KMS-11 (cell line): ENCODE data around the gene VLDLR.

Experiments
- H2AFZ ChIP-seq: fragments of 200-600 bp; sonication (generic); 2 replicates; pipeline ENCODE4 v1.6.1; 2016; ENCODE audit warnings: antibody characterized with exemption, mixed run types, low read depth
- H3K27ac ChIP-seq: fragments of 200-600 bp; sonication (generic); 2 replicates; pipeline ENCODE4 v1.6.1; 2016; ENCODE audit warnings: mild to moderate bottlenecking, mixed run types
- H3K27me3 ChIP-seq: fragments of 200-600 bp; sonication (generic); 2 replicates; pipeline ENCODE4 v1.6.1; 2017; ENCODE audit warnings: mild to moderate bottlenecking, low read depth, mixed run types, moderate library complexity; ENCODE audit not compliant: insufficient read depth
- H3K36me3 ChIP-seq: fragments of 200-600 bp; sonication (generic); 2 replicates; pipeline ENCODE4 v1.6.1; 2017; ENCODE audit warnings: mild to moderate bottlenecking, mixed run types; ENCODE audit not compliant: insufficient read depth
- H3K4me1 ChIP-seq: fragments of 200-600 bp; sonication (generic); 2 replicates; pipeline ENCODE4 v1.6.1; 2016; ENCODE audit warnings: mild to moderate bottlenecking, low read depth, mixed run types; ENCODE audit not compliant: poor library complexity, severe bottlenecking
- H3K4me2 ChIP-seq: fragments of 200-600 bp; sonication (generic); 2 replicates; pipeline ENCODE4 v1.7.0; 2016; ENCODE audit warnings: mild to moderate bottlenecking, mixed run types
- H3K4me3 ChIP-seq: fragments of 200-600 bp; sonication (generic); IDR thresholded peaks from 2 replicates; pipeline ENCODE4 v1.6.1; 2017; ENCODE audit warnings: low read depth, low read length, mixed read lengths; ENCODE audit not compliant: insufficient read depth
- H3K79me2 ChIP-seq: fragments of 200-600 bp; sonication (generic); 2 replicates; pipeline ENCODE4 v1.6.1; 2016; ENCODE audit warnings: low read depth, mixed run types; ENCODE audit not compliant: insufficient read depth
- H3K9ac ChIP-seq: fragments of 200-600 bp; sonication (generic); 2 replicates; pipeline ENCODE4 v1.6.1; 2016; ENCODE audit warnings: mild to moderate bottlenecking, mixed run types
- H4K20me1 ChIP-seq: fragments of 200-600 bp; sonication (generic); 2 replicates; pipeline ENCODE4 v1.6.1; 2016; ENCODE audit warnings: mild to moderate bottlenecking, mixed run types; ENCODE audit not compliant: insufficient read depth
- TF ChIP-seq, protein P1 (sequence below): fragments of 200-600 bp; sonication (generic); conservative IDR thresholded peaks from 2 replicates; pipeline ENCODE4 v1.6.1; 2017; ENCODE audit warnings: low read depth, mild to moderate bottlenecking, antibody characterized with exemption, low read length, moderate library complexity, mixed read lengths

The VLDLR gene

GRCh38 chr9:2623288-2624050 is 1.9 kb downstream of the VLDLR start:
- H3K27ac ChIP-seq: no peak overlapping the region
- H3K9ac ChIP-seq: no peak overlapping the region
- no peaks in the 10 kb centered on the region for H3K36me3 ChIP-seq
- H3K27me3 ChIP-seq: no peaks in the 10 kb centered on the region
- no peak overlapping the region for H3K4me2 ChIP-seq
- H3K79me2 ChIP-seq: no peaks in the 10 kb centered on the region
- H3K4me1 ChIP-seq: no peaks in the 10 kb centered on the region
- H3K4me3 ChIP-seq: no peak overlapping the region
- H4K20me1 ChIP-seq: no peaks in the 10 kb centered on the region
- TF ChIP-seq, protein P1, sequence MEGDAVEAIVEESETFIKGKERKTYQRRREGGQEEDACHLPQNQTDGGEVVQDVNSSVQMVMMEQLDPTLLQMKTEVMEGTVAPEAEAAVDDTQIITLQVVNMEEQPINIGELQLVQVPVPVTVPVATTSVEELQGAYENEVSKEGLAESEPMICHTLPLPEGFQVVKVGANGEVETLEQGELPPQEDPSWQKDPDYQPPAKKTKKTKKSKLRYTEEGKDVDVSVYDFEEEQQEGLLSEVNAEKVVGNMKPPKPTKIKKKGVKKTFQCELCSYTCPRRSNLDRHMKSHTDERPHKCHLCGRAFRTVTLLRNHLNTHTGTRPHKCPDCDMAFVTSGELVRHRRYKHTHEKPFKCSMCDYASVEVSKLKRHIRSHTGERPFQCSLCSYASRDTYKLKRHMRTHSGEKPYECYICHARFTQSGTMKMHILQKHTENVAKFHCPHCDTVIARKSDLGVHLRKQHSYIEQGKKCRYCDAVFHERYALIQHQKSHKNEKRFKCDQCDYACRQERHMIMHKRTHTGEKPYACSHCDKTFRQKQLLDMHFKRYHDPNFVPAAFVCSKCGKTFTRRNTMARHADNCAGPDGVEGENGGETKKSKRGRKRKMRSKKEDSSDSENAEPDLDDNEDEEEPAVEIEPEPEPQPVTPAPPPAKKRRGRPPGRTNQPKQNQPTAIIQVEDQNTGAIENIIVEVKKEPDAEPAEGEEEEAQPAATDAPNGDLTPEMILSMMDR: no peak
- H2AFZ ChIP-seq: no peak overlapping the region

- no peak overlapping the region for H3K4me2 ChIP-seq
- H4K20me1 ChIP-seq: no peaks in the 10 kb centered on the region
- no peak overlapping the region for H3K27ac ChIP-seq
- H3K4me3 ChIP-seq: no peak overlapping the region
- no peaks in the 10 kb centered on the region for H3K79me2 ChIP-seq
- H3K4me1 ChIP-seq: no peaks in the 10 kb centered on the region
- H2AFZ ChIP-seq: no peak overlapping the region
- TF ChIP-seq, protein P1: no peak
- H3K36me3 ChIP-seq: no peaks in the 10 kb centered on the region
- H3K9ac ChIP-seq: no peak overlapping the region
- no peaks in the 10 kb centered on the region for H3K27me3 ChIP-seq
Observed at GRCh38 chr9:2624051-2624682, 2.6 kb downstream of the VLDLR start.

DNA sequence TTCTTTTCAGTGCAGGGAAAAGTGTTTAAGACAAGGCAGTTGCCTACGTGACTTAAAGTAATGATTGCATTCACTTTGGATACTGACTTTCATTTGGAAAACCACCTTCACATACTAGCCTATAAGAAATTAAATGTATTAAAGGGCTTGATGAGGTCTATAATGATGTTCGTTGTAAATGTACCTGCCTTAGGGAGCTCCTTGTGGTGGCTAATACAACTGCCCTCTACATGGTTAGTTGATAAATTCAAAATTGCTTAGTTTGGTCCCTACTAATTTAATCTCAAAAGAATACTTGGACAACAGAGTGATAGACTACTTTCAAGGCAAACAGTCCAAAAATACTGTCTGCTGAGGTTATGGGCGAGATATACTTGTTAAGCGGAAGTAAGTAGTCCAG is 3.8 kb downstream of the VLDLR start:
- H3K4me3 ChIP-seq: no peak overlapping the region
- H3K36me3 ChIP-seq: no peaks in the 10 kb centered on the region
- no peaks in the 10 kb centered on the region for H3K4me1 ChIP-seq
- H4K20me1 ChIP-seq: no peaks in the 10 kb centered on the region
- TF ChIP-seq, protein P1: no peak
- H3K9ac ChIP-seq: no peak overlapping the region
- no peak overlapping the region for H3K4me2 ChIP-seq
- no peaks in the 10 kb centered on the region for H3K27me3 ChIP-seq
- H3K27ac ChIP-seq: no peak overlapping the region
- no peaks in the 10 kb centered on the region for H3K79me2 ChIP-seq
- H2AFZ ChIP-seq: no peak overlapping the region

- no peaks in the 10 kb centered on the region for H3K27me3 ChIP-seq
- H2AFZ ChIP-seq: no peak overlapping the region
- H3K4me2 ChIP-seq: no peak overlapping the region
- no peaks in the 10 kb centered on the region for H3K79me2 ChIP-seq
- TF ChIP-seq, protein P1: no peak
- no peaks in the 10 kb centered on the region for H3K4me1 ChIP-seq
- H3K36me3 ChIP-seq: no peaks in the 10 kb centered on the region
- H3K27ac ChIP-seq: no peak overlapping the region
- no peaks in the 10 kb centered on the region for H4K20me1 ChIP-seq
- no peak overlapping the region for H3K9ac ChIP-seq
- H3K4me3 ChIP-seq: no peak overlapping the region
Observed at GRCh38 chr9:2628919-2629318, 7.3 kb downstream of the VLDLR start.
